H1 (cell line): ENCODE results near the gene MAGI2. TPM values are rescaled to one million over a fixed set of nuclear protein-coding genes. Genes with fewer than 3 reads are reported as not detected.

Experiments used
- SAP30 ChIP-seq: fragments of 300-600 bp; sonication (generic); IDR thresholded peaks from 2 replicates; pipeline ENCODE4 v1.7.1; 2012; ENCODE audit warnings: low read length, moderate library complexity, mild to moderate bottlenecking, inconsistent platforms; ENCODE audit not compliant: insufficient read depth, insufficient replicate concordance
- SP2 ChIP-seq: IDR thresholded peaks from 2 replicates; pipeline ENCODE4 v1.6.1; 2012; ENCODE audit warnings: mild to moderate bottlenecking, low read length, inconsistent platforms
- TCF12 ChIP-seq: IDR thresholded peaks from 2 replicates; pipeline ENCODE4 v1.6.1; 2011; ENCODE audit warnings: low read depth, mild to moderate bottlenecking, low read length
- polyA plus RNA-seq, 7 experiments: library from polyadenylated mRNA; depleted of rRNA in 3 of 7; stranded (reverse) in 5 of 7; unstranded in 2 of 7; fragments of >200 nt in 5 of 7; fragments of 200-250 nt in 2 of 7; gene quantifications; 1 replicate in 5 of 7; 2 replicates in 1 of 7; 4 replicates in 1 of 7; pipeline versions ENCODE4 v1.2.1 to v1.2.3, GENCODE V29; 2011 to 2013; ENCODE audit warnings: missing spikeins in 2 of 7, mixed read lengths in 2 of 7
- total RNA-seq: library from RNA; stranded (reverse); fragmentation: NEBNext Ultra II Directional; extraction: Animal tissue kit (Norgen Biotek cat#: 25700); gene quantifications from 2 replicates; pipeline ENCODE4 v1.2.1, GENCODE V29; 2021
- TF ChIP-seq, protein P1 (sequence below): IDR thresholded peaks from 2 replicates; pipeline ENCODE4 v1.6.1; 2011; ENCODE audit warnings: low read length, improper control_type of control experiment

MAGI2 gene
- total and polyA plus RNA-seq, 2 of the 8 experiments (the other 6 are each of a cell fraction or from before 2014, with no cell fraction given) = 6.0 to 27.3 TPM

DNA sequence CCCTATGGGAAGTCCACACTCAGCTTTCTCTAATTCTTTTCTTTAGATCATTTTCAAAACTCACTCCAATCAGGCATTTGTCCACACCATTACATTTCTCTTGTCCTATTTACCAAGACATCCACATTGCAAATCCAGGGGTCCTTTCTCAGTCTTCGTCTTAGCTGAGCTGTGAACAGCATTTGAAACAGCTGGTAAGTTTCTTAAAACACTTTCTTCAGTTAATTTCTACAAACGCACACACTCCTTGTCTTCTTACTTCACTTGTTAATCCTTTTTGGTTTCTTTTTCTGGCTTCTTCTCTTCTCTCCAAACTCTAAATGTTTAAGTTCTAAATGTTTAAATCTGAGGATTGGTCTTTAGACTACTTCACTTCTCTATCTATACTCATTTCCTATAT lies 885.6 kb downstream of the MAGI2 start (continued):
- TF ChIP-seq TCF12 (no peak), SP2 (no peak), SAP30 (no peak)
- TF ChIP-seq, protein P1, sequence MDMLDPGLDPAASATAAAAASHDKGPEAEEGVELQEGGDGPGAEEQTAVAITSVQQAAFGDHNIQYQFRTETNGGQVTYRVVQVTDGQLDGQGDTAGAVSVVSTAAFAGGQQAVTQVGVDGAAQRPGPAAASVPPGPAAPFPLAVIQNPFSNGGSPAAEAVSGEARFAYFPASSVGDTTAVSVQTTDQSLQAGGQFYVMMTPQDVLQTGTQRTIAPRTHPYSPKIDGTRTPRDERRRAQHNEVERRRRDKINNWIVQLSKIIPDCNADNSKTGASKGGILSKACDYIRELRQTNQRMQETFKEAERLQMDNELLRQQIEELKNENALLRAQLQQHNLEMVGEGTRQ = no peak
